H1 (cell line): Measurements from ENCODE around the gene MADD. TPM values are rescaled to one million over a fixed set of nuclear protein-coding genes. Genes with fewer than 3 reads are reported as not detected.

Source experiments
- CTCF ChIA-PET: fragments of 300-600 bp; sonication (Branson Sonifier 250); formaldehyde crosslinking; loops from one replicate; lab custom pipeline; 2021; ENCODE audit not compliant: partially characterized antibody; lab: Charles Lee
- POLR2A ChIA-PET: fragments of 300-600 bp; sonication (Branson Sonifier 250); formaldehyde crosslinking; loops from one replicate; lab custom pipeline; 2021; ENCODE audit warnings: inconsistent platforms; ENCODE audit not compliant: partially characterized antibody; lab: Charles Lee
- DNase-seq, 2 experiments: peaks; one replicate each; pipeline versions ENCODE4 v3.0.0 to v3.0.0-alpha.2; 2010 to 2022; ENCODE audit warnings: low spot score in 2 of 2, low read depth in 1 of 2, mixed read lengths in 1 of 2
- FAIRE-seq: peaks from 2 replicates; lab custom pipeline; 2011; peaks lifted over from hg19 to GRCh38; lab: Jason Lieb, UNC
- H2AFZ ChIP-seq: 2 replicates; pipeline ENCODE4 v1.8.1; 2012; ENCODE audit warnings: low read length, inconsistent platforms
- H2AK5ac ChIP-seq: 2 replicates; pipeline ENCODE4 v1.6.1; 2013; ENCODE audit warnings: low read depth, low read length
- H2BK120ac ChIP-seq: replicated peaks from 2 replicates; pipeline ENCODE3; 2013; ENCODE audit warnings: low read depth, low read length, inconsistent platforms
- H2BK12ac ChIP-seq: 2 replicates; pipeline ENCODE4 v1.6.1; 2013; ENCODE audit warnings: low read depth, low read length
- H2BK15ac ChIP-seq: 2 replicates; pipeline ENCODE4 v1.6.1; 2013; ENCODE audit warnings: low read length
- H2BK20ac ChIP-seq: 2 replicates; pipeline ENCODE4 v1.6.1; 2013; ENCODE audit warnings: low read length
- H2BK5ac ChIP-seq: 2 replicates; pipeline ENCODE4 v1.6.1; 2013; ENCODE audit warnings: low read depth, low read length
- H3K14ac ChIP-seq: 2 replicates; pipeline ENCODE4 v1.6.1; 2013; ENCODE audit warnings: inconsistent platforms; ENCODE audit not compliant: insufficient read length
- H3K18ac ChIP-seq: 2 replicates; pipeline ENCODE4 v1.6.1; 2013; ENCODE audit warnings: low read length; ENCODE audit errors: extremely low read depth
- H3K23ac ChIP-seq: 2 replicates; pipeline ENCODE4 v1.6.1; 2013; ENCODE audit warnings: inconsistent platforms; ENCODE audit not compliant: insufficient read length
- H3K23me2 ChIP-seq: 2 replicates; pipeline ENCODE4 v1.6.1; 2013; ENCODE audit warnings: low read depth, low read length
- H3K27ac ChIP-seq: 2 replicates; pipeline ENCODE4 v1.6.1; 2011; ENCODE audit warnings: low read depth, low read length, inconsistent platforms
- H3K27me3 ChIP-seq, 4 experiments: replicated peaks in 1 of 4; 1 replicate in 1 of 4; 2 replicates in 3 of 4; pipeline versions ENCODE4 v1.6.1 to v1.8.1; 2011 to 2013; ENCODE audit warnings: low read length in 3 of 4, mild to moderate bottlenecking in 3 of 4, inconsistent platforms in 2 of 4, mixed read lengths in 2 of 4, moderate library complexity in 1 of 4; ENCODE audit not compliant: control insufficient read depth in 3 of 4, insufficient read depth in 3 of 4; ENCODE audit errors: extremely low read depth in 1 of 4
- H3K36me3 ChIP-seq, 4 experiments: 2 replicates each; pipeline versions ENCODE4 v1.6.1 to v1.8.1; 2011 to 2013; ENCODE audit warnings: mild to moderate bottlenecking in 4 of 4, low read length in 3 of 4, moderate library complexity in 2 of 4, control low read depth in 1 of 4, inconsistent platforms in 1 of 4; ENCODE audit not compliant: insufficient read depth in 4 of 4, control insufficient read depth in 2 of 4
- H3K4ac ChIP-seq: replicated peaks from 2 replicates; pipeline ENCODE3; 2013; ENCODE audit warnings: low read length, low read depth, mixed read lengths, inconsistent platforms; ENCODE audit not compliant: insufficient read length
- H3K4me1 ChIP-seq, 4 experiments: replicated peaks in 1 of 4; 1 replicate in 1 of 4; 2 replicates in 3 of 4; pipeline versions ENCODE4 v1.6.1 to v1.8.1; 2011 to 2013; ENCODE audit warnings: low read length in 3 of 4, inconsistent platforms in 2 of 4, mixed read lengths in 1 of 4; ENCODE audit not compliant: insufficient read depth in 4 of 4, control insufficient read depth in 3 of 4
- H3K4me2 ChIP-seq, 2 experiments: 2 replicates each; pipeline versions ENCODE4 v1.6.1 to v1.8.1; 2011 to 2013; ENCODE audit warnings: low read depth in 2 of 2, low read length in 2 of 2, control low read depth in 1 of 2, inconsistent platforms in 1 of 2, mild to moderate bottlenecking in 1 of 2; ENCODE audit not compliant: insufficient read depth in 1 of 2
- H3K4me3 ChIP-seq, 4 experiments: fragments of 200-600, 300-600 bp in 1 of 4; sonication (generic), shearing (Covaris generic), sonication (Bioruptor Twin) in 1 of 4; 2 replicates each; pipeline versions ENCODE4 v1.5.1 to v1.8.1; 2011 to 2016; ENCODE audit warnings: low read length in 4 of 4, low read depth in 3 of 4, control low read depth in 2 of 4, inconsistent platforms in 2 of 4, mild to moderate bottlenecking in 2 of 4, mixed read lengths in 1 of 4, moderate library complexity in 1 of 4; ENCODE audit not compliant: insufficient read depth in 2 of 4; ENCODE audit errors: extremely low read depth in 1 of 4
- H3K56ac ChIP-seq: replicated peaks from 2 replicates; pipeline ENCODE3; 2013; ENCODE audit warnings: low read depth, mild to moderate bottlenecking, mixed read lengths, low read length, inconsistent platforms; ENCODE audit not compliant: insufficient read length
- H3K79me1 ChIP-seq: 2 replicates; pipeline ENCODE4 v1.6.1; 2013; ENCODE audit warnings: low read depth, low read length, control low read depth
- H3K79me2 ChIP-seq, 2 experiments: 2 replicates each; pipeline versions ENCODE4 v1.6.1 to v1.8.1; 2012 to 2013; ENCODE audit warnings: low read length in 2 of 2, mild to moderate bottlenecking in 2 of 2, inconsistent platforms in 1 of 2; ENCODE audit not compliant: insufficient read depth in 2 of 2, control insufficient read depth in 1 of 2
- H3K9ac ChIP-seq, 4 experiments: replicated peaks in 1 of 4; 1 replicate in 1 of 4; 2 replicates in 3 of 4; pipeline versions ENCODE4 v1.6.1 to v1.8.1; 2011 to 2013; ENCODE audit warnings: low read depth in 3 of 4, low read length in 3 of 4, control low read depth in 2 of 4, mild to moderate bottlenecking in 2 of 4, moderate library complexity in 2 of 4, inconsistent platforms in 1 of 4; ENCODE audit errors: extremely low read depth in 1 of 4
- H3K9me3 ChIP-seq, 2 experiments: 2 replicates each; pipeline versions ENCODE4 v1.6.1 to v1.8.1; 2012 to 2013; ENCODE audit warnings: mild to moderate bottlenecking in 2 of 2, moderate library complexity in 2 of 2, control low read depth in 1 of 2, inconsistent platforms in 1 of 2, low read depth in 1 of 2, low read length in 1 of 2, mixed read lengths in 1 of 2; ENCODE audit not compliant: insufficient read depth in 2 of 2
- H4K20me1 ChIP-seq, 2 experiments: replicated peaks in 1 of 2; 2 replicates each; pipeline versions ENCODE3 to v1.8.1; 2011 to 2013; ENCODE audit warnings: inconsistent platforms in 2 of 2, low read length in 2 of 2, mild to moderate bottlenecking in 1 of 2; ENCODE audit not compliant: insufficient read depth in 2 of 2, control insufficient read depth in 1 of 2
- H4K5ac ChIP-seq: 2 replicates; pipeline ENCODE4 v1.6.1; 2013; ENCODE audit warnings: low read length, low read depth, mixed read lengths, inconsistent platforms; ENCODE audit not compliant: insufficient read length
- H4K8ac ChIP-seq: 2 replicates; pipeline ENCODE4 v1.8.0; 2013; ENCODE audit warnings: mild to moderate bottlenecking, moderate library complexity, low read length, inconsistent platforms; ENCODE audit not compliant: insufficient read depth; ENCODE audit errors: extremely low read depth
- H4K91ac ChIP-seq: replicated peaks from 2 replicates; pipeline ENCODE3; 2013; ENCODE audit warnings: low read length, mixed read lengths, inconsistent platforms; ENCODE audit not compliant: insufficient read length
- BRCA1 ChIP-seq: IDR thresholded peaks from 2 replicates; pipeline ENCODE4 v1.6.1; 2012; ENCODE audit warnings: low read depth, low read length, improper control_type of control experiment
- JUN ChIP-seq: IDR thresholded peaks from 2 replicates; pipeline ENCODE4 v1.6.1; 2011; ENCODE audit warnings: low read depth, mild to moderate bottlenecking, improper control_type of control experiment, low read length
- KDM4A ChIP-seq: IDR thresholded peaks from one replicate; pipeline ENCODE4 v1.7.1; 2012; ENCODE audit warnings: low read depth, mild to moderate bottlenecking, moderate library complexity, low read length, inconsistent platforms; ENCODE audit not compliant: severe bottlenecking
- KDM5A ChIP-seq: fragments of 200-600 bp; IDR thresholded peaks from 2 replicates; pipeline ENCODE4 v1.7.1; 2012; ENCODE audit warnings: mild to moderate bottlenecking, low read length, inconsistent platforms, mixed read lengths
- SAP30 ChIP-seq: fragments of 300-600 bp; sonication (generic); IDR thresholded peaks from 2 replicates; pipeline ENCODE4 v1.7.1; 2012; ENCODE audit warnings: low read length, moderate library complexity, mild to moderate bottlenecking, inconsistent platforms; ENCODE audit not compliant: insufficient read depth, insufficient replicate concordance
- WGBS, 2 experiments: shearing (Covaris generic) in 1 of 2; methylation state at CpG; one replicate each; pipeline versions ENCODE4 v1.1.6 to v1.1.7; 2013 to 2015; ENCODE audit warnings: low lambda C conversion rate in 2 of 2, mixed read lengths in 2 of 2, inconsistent platforms in 1 of 2, low coverage in 1 of 2, missing lambda C conversion rate in 1 of 2; ENCODE audit not compliant: insufficient replicate concordance in 2 of 2, insufficient coverage in 1 of 2, insufficient read length in 1 of 2; ENCODE audit errors: extremely low coverage in 1 of 2, missing lambda C conversion rate in 1 of 2; 5-methylcytosine and 5-hydroxymethylcytosine counted together
- polyA plus RNA-seq, 7 experiments: library from polyadenylated mRNA; depleted of rRNA in 3 of 7; stranded (reverse) in 5 of 7; unstranded in 2 of 7; fragments of >200 nt in 5 of 7; fragments of 200-250 nt in 2 of 7; gene quantifications; 1 replicate in 5 of 7; 2 replicates in 1 of 7; 4 replicates in 1 of 7; pipeline versions ENCODE4 v1.2.1 to v1.2.3, GENCODE V29; 2011 to 2013; ENCODE audit warnings: missing spikeins in 2 of 7, mixed read lengths in 2 of 7
- total RNA-seq: library from RNA; stranded (reverse); fragmentation: NEBNext Ultra II Directional; extraction: Animal tissue kit (Norgen Biotek cat#: 25700); gene quantifications from 2 replicates; pipeline ENCODE4 v1.2.1, GENCODE V29; 2021
- TF ChIP-seq, protein P1 (sequence below): IDR thresholded peaks from 2 replicates; pipeline ENCODE4 v1.6.1; 2012; ENCODE audit warnings: inconsistent platforms
- TF ChIP-seq, protein P2 (sequence below): IDR thresholded peaks from 2 replicates; pipeline ENCODE4 v1.6.1; 2011; ENCODE audit warnings: low read depth, mild to moderate bottlenecking, low read length; ENCODE audit not compliant: insufficient read depth

The MADD gene
- total and polyA plus RNA-seq, 2 of the 8 experiments (the other 6 are each of a cell fraction or from before 2014, with no cell fraction given): 32.5 to 45.4 TPM

DNA sequence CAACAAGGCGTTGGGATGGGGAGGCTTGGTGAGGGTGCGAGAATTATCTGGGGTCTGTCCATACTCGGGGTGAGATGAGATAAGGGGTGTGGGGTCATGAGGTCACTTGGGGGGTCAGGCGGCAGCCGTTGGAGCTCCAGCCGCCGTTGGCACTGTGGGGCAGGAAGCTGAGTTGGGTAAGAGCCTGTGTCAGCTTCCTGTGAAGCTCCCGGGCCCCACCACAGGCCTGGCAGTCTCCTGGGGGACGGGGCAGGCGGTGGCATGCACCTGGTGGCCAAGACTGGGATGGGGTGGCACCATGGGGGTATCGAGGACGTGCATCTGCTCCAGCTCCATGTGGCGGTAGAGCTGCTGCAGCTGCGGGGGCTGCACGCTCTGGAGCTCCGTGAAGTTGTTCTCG is 89.7 kb downstream of the MADD start:
- no peak overlapping the region for H2AK5ac ChIP-seq
- H3K79me1 ChIP-seq: 0 out of 2 replicates have a peak, but pooled peaks cover 2% of the 10 kb centered on the region
- H3K23me2 ChIP-seq: peaks cover 16% of the 10 kb centered on the region
- no peak overlapping the region for H3K27ac ChIP-seq
- H3K79me2 ChIP-seq: no peaks in the 10 kb centered on the region
- H4K8ac ChIP-seq: no peak overlapping the region
- no peak for TF ChIP-seq KDM4A
- TF ChIP-seq KDM5A: no peak
- TF ChIP-seq, protein P1, sequence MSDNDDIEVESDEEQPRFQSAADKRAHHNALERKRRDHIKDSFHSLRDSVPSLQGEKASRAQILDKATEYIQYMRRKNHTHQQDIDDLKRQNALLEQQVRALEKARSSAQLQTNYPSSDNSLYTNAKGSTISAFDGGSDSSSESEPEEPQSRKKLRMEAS: no peak
- no peak for TF ChIP-seq JUN
- TF ChIP-seq, protein P2, sequence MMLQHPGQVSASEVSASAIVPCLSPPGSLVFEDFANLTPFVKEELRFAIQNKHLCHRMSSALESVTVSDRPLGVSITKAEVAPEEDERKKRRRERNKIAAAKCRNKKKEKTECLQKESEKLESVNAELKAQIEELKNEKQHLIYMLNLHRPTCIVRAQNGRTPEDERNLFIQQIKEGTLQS: no peak
- no peak for TF ChIP-seq BRCA1
- TF ChIP-seq SAP30: no peak
- FAIRE-seq: no peak
- H2AFZ ChIP-seq: no peak overlapping the region
- no peak overlapping the region for H3K4ac ChIP-seq
- no peak overlapping the region for H2BK12ac ChIP-seq
- no peak overlapping the region for H2BK120ac ChIP-seq
- no peak overlapping the region for H4K5ac ChIP-seq
- no peaks in the 10 kb centered on the region; a peak in 1 of 8 replicates for H3K36me3 ChIP-seq
- H3K56ac ChIP-seq: no peak overlapping the region
- no peak overlapping the region for H3K4me2 ChIP-seq
- 93% methylated on average over 14 of the region's 17 CpGs; no CpG with 5 or more reads in 1 of the 2 experiments for WGBS, 2 experiments
- H3K14ac ChIP-seq: no peak overlapping the region
- ChIA-PET CTCF (interaction anchor here (0.8 to 2.3 kb wide), 7 partner anchors 10 to 125 kb away, joined by 3 to 7 read pairs (median 4); no protein-coding TSS in a partner anchor), POLR2A (interaction anchor here (0.9 kb wide), 1 partner anchor 111 kb away, joined by 3 read pairs; the partner anchor contains the start of gene ACP2)
- no peak overlapping the region for H3K23ac ChIP-seq
- peaks cover 0 to 5% of the 10 kb centered on the region in 2 experiments; a peak in 1 of 4 replicates for H3K9me3 ChIP-seq
- H2BK20ac ChIP-seq: no peak overlapping the region
- no peak overlapping the region for H4K91ac ChIP-seq
- H4K20me1 ChIP-seq: peaks cover 0 to 12% of the 10 kb centered on the region in 2 experiments
- no peaks in the 10 kb centered on the region for H3K27me3 ChIP-seq
- H3K18ac ChIP-seq: no peak overlapping the region
- no peak for DNase-seq
- no peak overlapping the region for H3K9ac ChIP-seq
- H2BK5ac ChIP-seq: no peak overlapping the region
- H3K4me3 ChIP-seq: no peak overlapping the region
- H2BK15ac ChIP-seq: no peak overlapping the region
- H3K4me1 ChIP-seq: no peaks in the 10 kb centered on the region; a peak in 1 of 7 replicates
